A673 (cell line): ENCODE measurements around the gene FDXR.

Experiments
- EZH2 ChIP-seq: fragments of 200-600 bp; sonication (generic); IDR thresholded peaks from 2 replicates; pipeline ENCODE4 v1.6.1; 2017; ENCODE audit warnings: borderline replicate concordance, low read depth, mild to moderate bottlenecking, mixed read lengths, antibody characterized with exemption, low read length; ENCODE audit not compliant: poor library complexity, severe bottlenecking
- TF ChIP-seq, protein P1 (sequence below): fragments of 300-800, 200-600 bp; sonication (generic); conservative IDR thresholded peaks from 2 replicates; pipeline ENCODE4 v1.5.1; 2017; ENCODE audit warnings: low read depth, mild to moderate bottlenecking, antibody characterized with exemption, low read length, moderate library complexity, mixed read lengths

DNA sequence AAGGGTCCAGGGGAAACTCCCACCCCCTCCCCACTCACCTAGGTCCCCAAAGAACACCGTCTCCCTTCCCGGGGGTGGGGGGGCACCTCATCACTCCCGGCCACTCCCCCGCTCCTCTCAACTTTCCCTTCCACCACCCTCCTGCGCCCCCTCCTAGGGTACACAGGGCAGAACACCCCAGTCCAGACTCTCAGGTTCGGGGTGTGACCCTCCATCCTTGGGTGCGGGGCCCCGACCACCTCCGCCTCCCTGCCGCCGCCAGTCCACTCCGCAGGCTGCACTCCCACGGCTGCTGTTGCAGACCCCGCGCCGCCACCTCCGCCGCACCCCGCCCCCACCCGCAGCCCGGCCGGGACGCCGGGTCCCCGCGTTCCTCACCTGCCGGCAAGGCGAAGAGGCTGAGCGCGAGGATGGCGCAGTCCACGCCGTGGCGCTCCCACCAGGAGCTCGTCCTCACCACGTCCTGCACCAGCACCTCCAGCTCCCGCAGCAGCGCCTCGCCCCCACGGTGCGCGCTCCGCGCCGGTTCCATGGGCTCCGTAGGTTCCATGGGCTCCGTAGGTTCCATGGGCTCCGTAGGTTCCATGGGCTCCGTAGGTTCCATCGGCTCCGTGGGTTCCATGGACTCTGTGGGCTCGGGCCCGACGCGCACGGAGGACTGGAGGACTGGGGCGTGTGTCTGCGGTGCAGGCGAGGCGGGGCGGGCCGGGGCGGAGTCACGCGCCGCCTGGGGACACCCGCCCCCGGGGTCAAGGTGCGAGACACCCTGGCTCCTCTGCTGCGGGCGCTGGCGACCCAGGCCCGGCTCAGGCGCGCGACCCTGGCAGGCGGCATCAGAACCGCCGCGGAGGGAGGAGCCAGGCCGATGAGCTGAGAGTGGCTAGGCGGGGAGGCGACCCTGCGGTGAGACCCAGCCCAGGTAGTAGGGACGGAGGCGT, 20.4 kb upstream of the FDXR start, which contains the start of gene FADS6:
- TF ChIP-seq, protein P1, sequence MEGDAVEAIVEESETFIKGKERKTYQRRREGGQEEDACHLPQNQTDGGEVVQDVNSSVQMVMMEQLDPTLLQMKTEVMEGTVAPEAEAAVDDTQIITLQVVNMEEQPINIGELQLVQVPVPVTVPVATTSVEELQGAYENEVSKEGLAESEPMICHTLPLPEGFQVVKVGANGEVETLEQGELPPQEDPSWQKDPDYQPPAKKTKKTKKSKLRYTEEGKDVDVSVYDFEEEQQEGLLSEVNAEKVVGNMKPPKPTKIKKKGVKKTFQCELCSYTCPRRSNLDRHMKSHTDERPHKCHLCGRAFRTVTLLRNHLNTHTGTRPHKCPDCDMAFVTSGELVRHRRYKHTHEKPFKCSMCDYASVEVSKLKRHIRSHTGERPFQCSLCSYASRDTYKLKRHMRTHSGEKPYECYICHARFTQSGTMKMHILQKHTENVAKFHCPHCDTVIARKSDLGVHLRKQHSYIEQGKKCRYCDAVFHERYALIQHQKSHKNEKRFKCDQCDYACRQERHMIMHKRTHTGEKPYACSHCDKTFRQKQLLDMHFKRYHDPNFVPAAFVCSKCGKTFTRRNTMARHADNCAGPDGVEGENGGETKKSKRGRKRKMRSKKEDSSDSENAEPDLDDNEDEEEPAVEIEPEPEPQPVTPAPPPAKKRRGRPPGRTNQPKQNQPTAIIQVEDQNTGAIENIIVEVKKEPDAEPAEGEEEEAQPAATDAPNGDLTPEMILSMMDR = no peak
- TF ChIP-seq EZH2 = peak; percentile 97
